Endothelial cell of umbilical vein (primary cell): ENCODE measurements around the gene DBT.

Experiments used
- CTCF ChIP-seq, 2 donors: IDR thresholded peaks; 1 replicate in 1 of 2; 2 replicates in 1 of 2; pipeline ENCODE4 v1.5.1; 2011; ENCODE audit warnings: low read length in 2 of 2, mild to moderate bottlenecking in 2 of 2, moderate library complexity in 2 of 2, control low read depth in 1 of 2, inconsistent platforms in 1 of 2, low read depth in 1 of 2; ENCODE audit not compliant: insufficient read depth in 1 of 2; ENCODE audit errors: extremely low read depth in 1 of 2
- EZH2 ChIP-seq: IDR thresholded peaks from 2 replicates; pipeline ENCODE4 v1.6.1; 2012; ENCODE audit warnings: borderline replicate concordance, low read depth, mild to moderate bottlenecking, moderate library complexity, low read length, inconsistent platforms; ENCODE audit not compliant: severe bottlenecking
- JUN ChIP-seq: IDR thresholded peaks from 2 replicates; pipeline ENCODE4 v1.6.1; 2011; ENCODE audit warnings: borderline replicate concordance, low read depth; ENCODE audit not compliant: insufficient read length, insufficient read depth
- MYC ChIP-seq: IDR thresholded peaks from one replicate; pipeline ENCODE4 v1.6.1; 2011; ENCODE audit warnings: mild to moderate bottlenecking, low read depth, low read length
- POLR2A ChIP-seq: IDR thresholded peaks from 2 replicates; pipeline ENCODE4 v1.6.1; 2012; ENCODE audit warnings: low read depth, mild to moderate bottlenecking, control low read depth, low read length
- POLR2AphosphoS5 ChIP-seq: IDR thresholded peaks from 2 replicates; pipeline ENCODE4 v1.6.1; 2012; ENCODE audit warnings: low read depth, mild to moderate bottlenecking, control low read depth, low read length, moderate library complexity; ENCODE audit not compliant: insufficient read depth

- TF ChIP-seq CTCF (IDR thresholded peaks at IDR 0.05; ENCODE audit: extremely low read depth in 1 of 2, insufficient read depth in 1 of 2, low read depth in 1 of 2, low read length in 2 of 2) (no peak), POLR2A (no peak), POLR2AphosphoS5 (no peak), JUN (no peak), MYC (no peak), EZH2 (no peak)
Observed at GRCh38 chr1:100296140-100296539, 46.5 kb upstream of the DBT start.
